Kidney glomerular epithelial cell (primary cell): ENCODE measurements around the gene PTPRM.
A peak's percentile ranks its signal among the peaks of the same experiment; 100 is the strongest.

Source experiments
- DNase-seq: peaks from one replicate; lab custom pipeline; 2025; lab: John Stamatoyannopoulos, UW

The PTPRM gene

DNA sequence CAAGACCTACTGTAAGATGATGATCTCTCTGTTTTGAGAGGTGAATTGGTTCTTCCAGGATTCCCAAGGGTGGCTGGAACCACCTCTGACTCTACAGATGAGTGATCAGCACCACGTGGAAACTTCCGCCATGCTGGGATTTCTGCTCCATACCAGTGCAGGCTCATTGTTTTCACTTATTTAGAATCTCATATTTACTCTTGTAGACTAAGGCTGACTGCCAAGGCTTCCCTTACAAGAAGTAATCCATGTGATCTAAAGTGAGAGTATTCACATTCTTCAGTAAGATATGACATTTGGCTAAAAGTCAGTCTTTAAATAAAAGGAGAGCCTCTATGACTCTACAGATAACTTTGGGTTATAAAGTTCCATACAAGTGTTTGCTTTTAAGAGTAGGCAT, 719.2 kb downstream of the PTPRM start:
- no peak for DNase-seq

GRCh38 chr18:8287196-8287885, 720.2 kb downstream of the PTPRM start:
- DNase-seq = no peak

GRCh38 chr18:8288472-8289195, 721.5 kb downstream of the PTPRM start:
- DNase-seq = no peak

DNA sequence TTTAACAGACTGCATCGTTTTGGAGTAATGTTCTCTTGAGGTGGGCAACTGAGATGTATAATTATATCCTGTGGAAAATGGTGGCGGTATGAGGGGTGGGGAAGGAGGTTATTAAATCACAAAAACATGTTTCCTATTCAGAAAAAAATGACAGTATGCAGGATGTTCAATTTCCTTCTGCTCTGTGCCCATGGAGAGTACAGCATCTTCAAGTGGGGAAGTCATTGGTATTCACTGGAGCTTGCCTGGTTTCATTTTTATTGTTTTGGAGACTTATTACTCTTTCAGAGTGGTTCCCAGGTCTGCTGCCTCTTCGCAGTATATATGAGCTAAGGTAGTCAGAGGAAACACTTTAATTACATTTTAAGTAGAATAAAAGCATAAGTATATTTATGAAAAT, 723.3 kb downstream of the PTPRM start:
- no peak for DNase-seq

GRCh38 chr18:8290913-8291312, 723.8 kb downstream of the PTPRM start:
- no peak for DNase-seq

- no peak for DNase-seq
These were observed 726.1 kb downstream of the PTPRM start for GRCh38 chr18:8293184-8293583.

GRCh38 chr18:8296886-8297616, 729.9 kb downstream of the PTPRM start:
- DNase-seq = no peak

DNA sequence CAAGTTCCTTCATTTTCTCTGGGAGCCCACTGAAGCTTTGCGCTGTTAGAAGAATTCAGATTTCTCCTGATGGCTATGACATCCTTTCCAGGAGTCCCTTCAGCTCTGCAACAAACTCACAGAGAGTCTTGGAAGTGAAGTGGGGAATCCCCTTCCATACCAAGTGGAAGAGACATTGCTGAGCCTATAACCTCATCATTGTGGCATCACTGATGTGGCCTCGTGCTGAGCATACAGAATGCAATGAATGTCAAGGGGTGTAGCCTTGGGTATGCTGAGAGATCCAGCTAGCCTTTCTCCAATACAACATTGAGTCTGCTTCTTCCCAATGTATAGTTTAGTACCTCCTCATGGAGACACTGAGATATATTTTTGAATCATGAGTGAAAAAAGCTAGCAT, 731.1 kb downstream of the PTPRM start:
- DNase-seq = no peak

DNA sequence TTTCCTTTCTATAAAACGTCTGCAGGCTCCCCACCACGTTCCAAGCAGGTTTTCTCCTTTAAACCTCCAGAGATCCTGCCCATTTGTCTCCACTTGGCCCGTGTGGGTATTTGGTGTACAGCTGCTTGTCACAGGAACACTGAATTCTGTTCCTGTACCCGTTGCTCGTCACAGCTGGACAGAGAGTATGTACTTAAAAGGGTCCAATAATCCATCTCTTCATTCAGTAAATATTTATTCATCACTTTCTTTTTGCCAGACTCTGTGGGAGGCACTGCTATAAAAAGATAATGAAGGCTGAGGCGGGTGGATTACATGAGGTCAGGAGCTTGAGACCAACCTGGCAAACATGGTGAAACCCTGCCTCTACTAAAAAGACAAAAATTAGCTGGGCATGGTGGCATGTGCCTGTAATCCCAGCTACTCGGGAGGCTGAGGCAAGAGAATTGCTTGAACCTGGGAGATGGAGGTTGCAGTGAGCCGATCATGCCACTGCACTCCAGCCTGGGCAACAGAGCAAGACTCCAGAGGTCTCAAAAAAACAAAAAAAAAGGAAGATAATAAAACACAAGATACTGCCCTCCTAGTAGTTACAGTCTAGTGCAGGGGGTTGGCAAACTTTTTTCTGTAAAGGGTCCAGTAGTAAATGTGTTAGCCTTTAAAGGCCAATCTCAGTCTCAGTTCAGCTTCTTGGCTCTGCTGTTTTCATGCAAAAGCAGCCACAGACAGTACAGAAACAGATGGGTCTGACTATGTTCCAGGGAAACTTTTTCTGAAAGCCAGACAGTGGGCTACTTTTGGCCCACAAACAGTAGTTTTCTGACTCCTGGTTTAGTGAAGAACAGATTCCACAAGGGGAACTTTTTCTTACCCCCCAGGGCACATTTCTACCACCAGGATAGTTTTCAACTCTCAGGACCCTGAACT, 732.2 kb downstream of the PTPRM start:
- DNase-seq = no peak

- no peak for DNase-seq
These were observed 733.8 kb downstream of the PTPRM start for GRCh38 chr18:8300751-8301410.

GRCh38 chr18:8301427-8302172, 734.5 kb downstream of the PTPRM start:
- no peak for DNase-seq

- DNase-seq = no peak
These were observed 736.1 kb downstream of the PTPRM start for GRCh38 chr18:8303151-8303755.

- DNase-seq = no peak
These were observed 740.8 kb downstream of the PTPRM start for GRCh38 chr18:8307960-8308359.

- DNase-seq = no peak
These were observed 745.9 kb downstream of the PTPRM start for GRCh38 chr18:8313043-8313442.

DNA sequence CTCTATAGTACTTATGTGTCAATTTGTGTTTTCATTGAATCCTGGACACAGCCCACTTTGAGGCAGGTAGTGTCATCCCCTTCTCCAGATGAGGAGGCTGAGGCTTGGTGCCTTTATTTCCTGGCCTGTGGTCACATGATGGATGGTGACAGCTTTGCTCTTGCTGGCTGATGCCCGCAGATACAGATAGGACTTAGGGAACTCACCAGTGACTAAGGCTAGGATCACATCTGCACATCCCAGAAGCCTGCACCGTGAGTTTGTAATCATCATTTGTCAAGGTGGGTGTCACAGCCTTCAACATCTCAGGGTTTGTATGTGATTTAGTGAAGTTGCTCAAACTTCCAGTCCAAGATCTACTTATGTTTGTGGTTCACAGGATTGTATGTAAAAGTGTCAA, 747.0 kb downstream of the PTPRM start:
- DNase-seq = no peak

DNA sequence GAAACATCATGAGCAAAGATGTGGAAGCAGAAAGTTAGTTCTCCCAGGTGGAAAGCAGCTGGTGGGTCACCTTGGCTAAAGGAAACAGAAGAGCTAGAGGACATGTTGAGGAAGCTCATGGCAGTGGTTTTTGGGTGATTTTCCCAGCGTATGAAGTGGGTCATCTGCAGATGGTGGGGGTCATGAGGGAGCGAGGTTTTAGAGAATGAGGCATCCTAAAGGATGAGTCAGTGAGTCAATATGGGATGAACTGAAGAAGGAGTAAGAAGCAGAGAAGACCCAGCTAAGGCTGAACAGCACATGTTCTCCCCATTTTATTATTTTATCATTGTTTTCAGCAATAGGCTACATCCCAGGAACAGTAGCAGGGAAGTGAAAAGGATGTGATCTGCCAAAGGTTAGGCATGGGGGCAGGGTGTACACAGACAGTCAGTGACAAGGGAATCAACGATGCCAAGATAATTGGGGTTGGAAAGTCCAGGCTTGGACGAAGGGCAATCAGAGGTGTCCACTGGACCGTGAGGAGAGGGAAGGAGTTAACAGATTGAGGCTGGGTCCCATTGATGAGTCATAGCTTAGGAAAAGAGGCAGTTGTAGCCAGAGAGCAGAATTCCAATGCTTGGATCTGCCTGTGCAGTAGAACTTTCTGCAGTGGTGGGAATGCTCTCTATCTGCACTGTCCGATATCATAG, 752.8 kb downstream of the PTPRM start:
- DNase-seq = peak; percentile 6

GRCh38 chr18:8322486-8322885, 755.4 kb downstream of the PTPRM start:
- DNase-seq = no peak

DNA sequence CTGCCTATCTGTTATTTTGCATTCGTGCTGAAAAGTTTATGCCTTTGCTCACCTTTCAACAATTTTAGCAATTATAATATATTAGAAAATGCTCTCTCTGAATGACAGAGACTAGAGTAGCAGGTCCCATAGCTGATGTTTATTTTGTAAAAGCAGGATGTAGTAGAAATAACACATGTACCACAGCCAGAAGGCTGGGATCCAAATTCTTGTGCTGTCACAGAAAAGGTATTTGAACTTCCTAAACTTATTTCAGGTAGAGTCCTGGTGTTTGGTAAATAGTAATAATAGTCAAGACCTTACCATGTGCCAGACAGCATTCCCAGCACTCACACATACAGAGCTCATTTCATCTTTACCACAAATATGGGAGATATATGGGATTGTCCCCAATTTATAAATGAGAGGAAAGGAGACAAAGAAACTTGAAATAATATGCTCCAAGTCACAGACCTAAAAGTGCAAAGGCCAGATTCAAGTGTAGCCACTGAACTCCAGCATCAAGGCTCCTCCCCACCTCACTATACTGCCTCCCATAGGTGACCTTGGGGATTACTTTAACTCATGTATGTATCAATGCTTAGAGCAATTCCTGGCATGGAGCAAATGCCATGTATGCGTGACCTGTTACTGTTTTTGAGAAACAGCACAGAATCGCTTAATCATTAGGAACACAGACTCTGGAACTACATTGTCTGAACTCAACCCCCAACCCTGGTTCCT, 757.4 kb downstream of the PTPRM start:
- no peak for DNase-seq
